Suprapubic skin (tissue), 4 donors: ENCODE data around the gene GAS2L3. TPM values are rescaled to one million over a fixed set of nuclear protein-coding genes. Genes with fewer than 3 reads are reported as not detected.

Experiments
- DNase-seq, 2 donors: peaks; one replicate each; pipeline ENCODE4 v3.0.0-alpha.2; 2019; ENCODE audit warnings: low spot score in 2 of 2
- H3K27ac ChIP-seq: fragments of 200-600 bp; sonication (generic); one replicate; pipeline ENCODE4 v1.5.1; 2019
- H3K27me3 ChIP-seq: fragments of 200-600 bp; sonication (generic); one replicate; pipeline ENCODE4 v1.5.1; 2019
- H3K36me3 ChIP-seq: fragments of 200-600 bp; sonication (generic); one replicate; pipeline ENCODE4 v1.5.1; 2019
- H3K4me1 ChIP-seq: fragments of 200-600 bp; sonication (generic); one replicate; pipeline ENCODE4 v1.5.1; 2019
- H3K4me3 ChIP-seq: fragments of 200-600 bp; sonication (generic); one replicate; pipeline ENCODE4 v1.5.1; 2019; ENCODE audit warnings: mild to moderate bottlenecking
- H3K9me3 ChIP-seq: fragments of 200-600 bp; sonication (generic); one replicate; pipeline ENCODE4 v1.5.1; 2019
- EP300 ChIP-seq: sonication (generic); formaldehyde crosslinking; IDR thresholded peaks from one replicate; pipeline ENCODE4 v1.6.1; 2017; ENCODE audit warnings: antibody characterized with exemption
- POLR2A ChIP-seq, 2 donors: fragments of 450-650 bp; IDR thresholded peaks; one replicate each; pipeline ENCODE4 v1.6.1; 2017; ENCODE audit warnings: antibody characterized with exemption in 2 of 2, mild to moderate bottlenecking in 2 of 2, moderate library complexity in 2 of 2
- POLR2AphosphoS5 ChIP-seq, 3 donors: sonication (generic); formaldehyde crosslinking; IDR thresholded peaks; one replicate each; pipeline ENCODE4 v1.6.1; 2017; ENCODE audit warnings: antibody characterized with exemption in 3 of 3
- WGBS: methylation state at CpG from one replicate; pipeline ENCODE4 v1.1.5; 2018; 5-methylcytosine and 5-hydroxymethylcytosine counted together
- total RNA-seq, 4 donors: library from RNA; depleted of rRNA; stranded (reverse); fragments of >200 nt; gene quantifications; one replicate each; pipeline ENCODE4 v1.1.0, GENCODE V29; 2016
- TF ChIP-seq, protein P1 (sequence below), 2 donors: fragments of 200-600 bp in 1 of 2; fragments of 450-650 bp in 1 of 2; sonication (generic) in 1 of 2; IDR thresholded peaks; one replicate each; pipeline ENCODE4 v1.5.1; 2016 to 2019; ENCODE audit warnings: antibody characterized with exemption in 2 of 2, mild to moderate bottlenecking in 1 of 2, moderate library complexity in 1 of 2

Gene GAS2L3
- 10 to 100 TPM in 1 of 4 donors, 1 to 10 TPM in 3; 5.1 to 14.3 (median 5.7) TPM for total RNA-seq

DNA sequence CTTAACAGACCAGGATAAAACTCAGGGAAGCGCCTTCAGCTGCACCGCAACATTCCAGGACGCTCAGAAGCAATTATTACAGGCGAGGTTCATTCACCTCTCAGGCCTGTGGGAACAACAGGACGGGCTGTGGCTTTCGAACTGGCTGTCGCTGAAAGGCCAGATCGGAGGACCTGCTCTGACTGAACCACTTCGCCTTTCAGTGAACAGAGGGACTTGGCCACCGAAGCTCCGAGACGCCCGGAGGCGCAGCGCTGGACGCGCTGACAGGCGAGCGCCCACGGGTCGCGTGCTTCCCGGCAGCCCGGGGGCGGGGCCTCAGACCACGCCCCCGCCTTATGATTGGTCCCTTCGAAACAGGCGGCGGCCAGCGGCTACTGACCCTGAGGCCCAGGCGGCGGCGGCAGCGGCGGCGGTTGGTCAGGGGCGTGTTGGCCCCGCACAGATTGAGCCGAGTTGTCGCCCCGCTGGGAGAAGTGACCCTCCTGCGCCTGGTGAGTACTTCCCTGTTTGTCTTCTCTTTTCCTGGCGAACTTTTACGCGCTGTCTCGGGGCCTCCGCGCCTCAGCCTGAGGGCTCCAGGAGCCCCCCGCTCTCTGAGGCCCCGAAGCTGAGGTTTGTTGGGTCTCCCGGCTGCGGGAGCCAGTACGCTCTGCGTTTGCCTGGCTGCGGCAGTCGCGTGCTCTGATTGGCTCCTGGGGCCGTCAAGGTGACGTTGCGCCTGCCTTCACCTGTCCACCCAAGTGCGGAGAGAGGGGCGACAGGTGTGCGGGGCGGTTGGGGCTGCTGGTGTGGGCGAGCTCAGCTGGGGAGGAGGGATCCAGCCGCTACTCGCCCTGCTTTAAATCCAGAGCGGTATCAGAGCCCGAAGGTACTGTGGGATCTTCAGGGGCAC is at the start of gene GAS2L3:
GAS2L3 (plus strand) TSS at position 393 of the 895 bp plus-strand sequence. CDS start 21,221 bp downstream, outside the sequence.
- WGBS: 2% methylated on average over 29 of the region's 70 CpGs
- peak; percentile 90 to 93 for DNase-seq
- Histone ChIP-seq H3K4me3 (peak within 1 kb of the TSS; percentile 83), H3K27ac (peak within 1 kb of the TSS; percentile 81), H3K27me3 (no peaks in the 10 kb centered on the region), H3K36me3 (no peaks in the 10 kb centered on the region), H3K4me1 (peaks cover 19% of the 10 kb centered on the region), H3K9me3 (no peaks in the 10 kb centered on the region)
- TF ChIP-seq POLR2A (IDR thresholded peaks at IDR 0.05) (peak in 1 of 2 donors; percentile 41), EP300 (no peak)

DNA sequence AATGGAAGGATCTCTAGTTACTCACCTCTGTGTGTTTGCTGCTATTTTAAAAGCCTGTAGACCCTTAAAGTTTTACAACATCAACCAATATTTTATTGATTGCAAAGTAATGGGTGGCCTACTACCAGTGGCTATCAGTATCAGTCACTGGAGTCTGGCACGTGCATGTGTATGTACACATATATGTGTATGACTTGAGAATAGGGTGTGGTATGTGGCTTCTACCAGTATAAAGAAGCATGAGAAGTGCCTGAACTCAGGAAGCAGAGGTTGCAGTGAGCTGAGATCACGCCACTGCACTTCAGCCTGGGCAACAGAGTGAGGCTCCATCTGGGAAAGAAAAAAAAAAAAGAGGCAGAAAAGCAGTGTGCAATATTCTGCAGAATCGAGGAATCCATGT is 45.5 kb upstream of the GAS2L3 start:
- Histone ChIP-seq H3K36me3 (no peaks in the 10 kb centered on the region), H3K27me3 (peaks cover 5% of the 10 kb centered on the region), H3K27ac (no peak overlapping the region), H3K4me1 (no peaks in the 10 kb centered on the region), H3K4me3 (no peak overlapping the region), H3K9me3 (no peaks in the 10 kb centered on the region)
- TF ChIP-seq, protein P1, sequence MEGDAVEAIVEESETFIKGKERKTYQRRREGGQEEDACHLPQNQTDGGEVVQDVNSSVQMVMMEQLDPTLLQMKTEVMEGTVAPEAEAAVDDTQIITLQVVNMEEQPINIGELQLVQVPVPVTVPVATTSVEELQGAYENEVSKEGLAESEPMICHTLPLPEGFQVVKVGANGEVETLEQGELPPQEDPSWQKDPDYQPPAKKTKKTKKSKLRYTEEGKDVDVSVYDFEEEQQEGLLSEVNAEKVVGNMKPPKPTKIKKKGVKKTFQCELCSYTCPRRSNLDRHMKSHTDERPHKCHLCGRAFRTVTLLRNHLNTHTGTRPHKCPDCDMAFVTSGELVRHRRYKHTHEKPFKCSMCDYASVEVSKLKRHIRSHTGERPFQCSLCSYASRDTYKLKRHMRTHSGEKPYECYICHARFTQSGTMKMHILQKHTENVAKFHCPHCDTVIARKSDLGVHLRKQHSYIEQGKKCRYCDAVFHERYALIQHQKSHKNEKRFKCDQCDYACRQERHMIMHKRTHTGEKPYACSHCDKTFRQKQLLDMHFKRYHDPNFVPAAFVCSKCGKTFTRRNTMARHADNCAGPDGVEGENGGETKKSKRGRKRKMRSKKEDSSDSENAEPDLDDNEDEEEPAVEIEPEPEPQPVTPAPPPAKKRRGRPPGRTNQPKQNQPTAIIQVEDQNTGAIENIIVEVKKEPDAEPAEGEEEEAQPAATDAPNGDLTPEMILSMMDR (IDR thresholded peaks at IDR 0.05): no peak
- no peak for TF ChIP-seq EP300
- no peak for TF ChIP-seq POLR2A (IDR thresholded peaks at IDR 0.05)
- no peak for TF ChIP-seq POLR2AphosphoS5 (IDR thresholded peaks at IDR 0.05)
- DNase-seq: no peak
- 67% methylated on average over 3 of the region's 3 CpGs for WGBS

DNA sequence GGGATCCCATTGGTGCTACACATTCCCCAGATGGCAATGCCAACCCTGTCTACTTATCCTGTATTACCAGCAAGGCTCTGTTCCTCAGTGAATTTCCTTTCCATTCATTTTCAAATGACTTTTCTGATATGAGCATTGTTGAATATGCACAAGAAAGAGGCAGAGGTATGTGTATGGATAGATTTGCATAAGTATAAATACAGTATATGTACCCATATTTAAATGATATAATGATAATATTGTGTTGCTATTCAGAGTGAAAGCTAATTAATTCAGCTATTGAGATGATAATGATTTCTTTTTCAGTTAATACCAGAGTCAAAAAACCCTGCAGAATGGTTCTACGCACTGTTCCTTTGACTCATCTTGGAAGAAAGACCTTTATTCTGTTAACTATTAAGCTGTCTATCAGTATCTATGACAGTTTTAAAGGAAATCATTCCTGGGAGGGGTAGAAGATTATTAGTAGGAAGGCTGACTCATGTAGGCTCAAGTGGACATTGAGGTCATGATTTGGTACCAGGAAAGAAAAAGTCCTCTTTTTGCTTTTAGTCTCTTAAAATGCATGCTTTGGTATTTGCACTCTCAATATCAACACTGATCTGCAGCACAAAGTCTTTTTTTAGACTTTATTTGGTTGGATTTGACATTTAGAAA is 44.9 kb upstream of the GAS2L3 start:
- no peaks in the 10 kb centered on the region for H3K9me3 ChIP-seq
- no peak overlapping the region for H3K4me3 ChIP-seq
- DNase-seq: no peak
- H3K27ac ChIP-seq: no peak overlapping the region
- peaks cover 5% of the 10 kb centered on the region for H3K27me3 ChIP-seq
- no peaks in the 10 kb centered on the region for H3K36me3 ChIP-seq
- 80% methylated on average over 1 of the region's 1 CpG for WGBS
- TF ChIP-seq EP300 (no peak), POLR2A (IDR thresholded peaks at IDR 0.05) (no peak), POLR2AphosphoS5 (IDR thresholded peaks at IDR 0.05) (no peak)
- TF ChIP-seq, protein P1 (IDR thresholded peaks at IDR 0.05): no peak
- no peaks in the 10 kb centered on the region for H3K4me1 ChIP-seq

DNA sequence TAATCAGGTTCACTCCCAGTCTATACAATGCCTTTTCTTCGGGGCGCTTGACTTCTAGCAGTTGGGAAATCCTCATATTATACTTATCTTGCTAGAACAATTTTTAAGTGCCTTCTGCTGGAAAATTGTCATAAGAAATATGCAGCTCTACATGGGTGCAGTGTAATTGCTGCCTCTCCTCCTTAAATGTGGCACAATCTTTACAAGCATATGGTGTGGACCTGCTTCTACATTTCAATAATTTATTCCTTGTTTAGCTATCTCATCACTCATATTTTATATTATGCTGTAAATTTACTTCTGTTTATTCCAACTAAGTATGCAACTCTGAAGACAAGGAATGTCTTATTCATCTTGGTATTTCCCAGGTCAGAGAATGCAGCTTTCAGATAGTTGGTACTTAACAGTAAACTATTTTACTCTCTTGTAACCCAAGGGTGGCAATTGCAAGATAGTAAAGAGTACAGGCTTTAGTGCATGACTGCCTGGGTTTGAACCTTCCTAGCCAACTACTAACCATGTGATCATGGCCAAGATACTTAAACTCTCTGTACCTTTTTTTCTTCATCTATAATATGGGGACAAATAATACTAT is 43.6 kb upstream of the GAS2L3 start:
- Histone ChIP-seq H3K4me3 (no peak overlapping the region), H3K4me1 (no peaks in the 10 kb centered on the region)
- WGBS: 89% methylated on average over 2 of the region's 2 CpGs

DNA sequence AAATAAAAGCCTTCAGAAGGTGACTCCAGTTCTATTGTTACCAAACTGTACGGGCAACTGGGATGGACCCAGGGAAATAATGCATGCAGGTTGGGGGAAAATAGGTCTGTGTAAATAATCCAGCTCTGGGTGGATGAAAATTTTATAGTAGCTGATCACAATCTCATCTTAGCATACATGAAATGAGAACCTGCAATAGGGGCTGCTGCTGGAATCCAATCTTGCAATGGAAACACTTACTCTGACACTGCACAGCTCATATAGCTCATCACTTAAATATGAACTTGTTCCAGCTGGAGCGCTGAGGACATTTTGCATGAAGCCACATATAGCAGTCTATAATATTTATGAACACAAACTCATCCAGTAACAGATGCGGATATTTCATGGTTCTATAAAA is 40.1 kb upstream of the GAS2L3 start:
- Histone ChIP-seq H3K4me1 (no peaks in the 10 kb centered on the region), H3K36me3 (no peaks in the 10 kb centered on the region), H3K27me3 (peaks cover 5% of the 10 kb centered on the region), H3K4me3 (no peak overlapping the region), H3K27ac (no peak overlapping the region), H3K9me3 (no peaks in the 10 kb centered on the region)
- no peak for DNase-seq
- 88% methylated on average over 3 of the region's 3 CpGs for WGBS
- no peak for TF ChIP-seq EP300
- TF ChIP-seq, protein P1 (IDR thresholded peaks at IDR 0.05): no peak
- no peak for TF ChIP-seq POLR2AphosphoS5 (IDR thresholded peaks at IDR 0.05)
- no peak for TF ChIP-seq POLR2A (IDR thresholded peaks at IDR 0.05)

More for the DNA sequence above, 43.6 kb upstream of the GAS2L3 start:
- no peak for TF ChIP-seq POLR2AphosphoS5 (IDR thresholded peaks at IDR 0.05)
- TF ChIP-seq EP300: no peak
- TF ChIP-seq, protein P1 (IDR thresholded peaks at IDR 0.05): no peak
- no peak for TF ChIP-seq POLR2A (IDR thresholded peaks at IDR 0.05)
- Histone ChIP-seq H3K9me3 (no peaks in the 10 kb centered on the region), H3K27me3 (peaks cover 5% of the 10 kb centered on the region), H3K36me3 (no peaks in the 10 kb centered on the region), H3K27ac (no peak overlapping the region)
- no peak for DNase-seq
